ENCODE results near the gene RAB19.
A peak's percentile ranks its signal among the peaks of the same experiment; 100 is the strongest.

RAB19 gene, protein sequence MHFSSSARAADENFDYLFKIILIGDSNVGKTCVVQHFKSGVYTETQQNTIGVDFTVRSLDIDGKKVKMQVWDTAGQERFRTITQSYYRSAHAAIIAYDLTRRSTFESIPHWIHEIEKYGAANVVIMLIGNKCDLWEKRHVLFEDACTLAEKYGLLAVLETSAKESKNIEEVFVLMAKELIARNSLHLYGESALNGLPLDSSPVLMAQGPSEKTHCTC

DNA sequence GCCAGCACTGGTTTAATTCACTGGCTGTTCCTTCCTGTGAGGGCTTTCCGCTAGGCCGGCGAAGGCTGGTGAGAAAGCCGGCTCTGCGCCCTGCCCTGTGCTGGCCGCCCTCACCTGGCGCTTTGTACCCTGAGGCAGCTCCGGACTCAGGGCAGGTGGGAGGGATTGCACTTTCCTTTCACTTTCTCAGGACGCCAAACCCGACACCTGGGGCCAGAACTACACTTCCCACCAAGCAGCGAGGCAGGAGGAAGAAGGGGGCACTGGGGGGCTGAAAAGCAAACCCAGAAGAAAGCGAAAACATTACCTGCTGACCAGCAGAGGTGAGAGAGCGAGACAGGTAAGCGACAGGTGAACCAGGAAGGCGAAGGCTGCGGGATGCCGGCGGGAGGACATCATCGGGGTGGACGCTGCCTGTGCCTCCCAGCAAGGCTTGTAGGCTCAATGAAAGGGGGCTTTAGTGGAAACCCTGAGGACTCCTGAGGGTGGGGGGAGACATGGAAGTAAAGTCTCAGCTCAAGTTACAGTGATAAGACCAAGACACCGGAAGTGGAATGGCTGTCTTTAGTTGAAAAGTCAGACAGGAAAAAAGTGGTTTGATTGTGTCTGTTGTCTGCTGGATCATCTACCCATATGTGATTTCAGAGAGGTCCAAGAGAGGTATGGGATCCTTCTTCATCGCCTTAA, at the start of gene RAB19:
Gene RAB19, plus strand, starts transcription at position 181 of the 687 bp plus-strand sequence. CDS start 3,589 bp downstream, outside the sequence.
- DNase-seq = peak; percentile 60

DNA sequence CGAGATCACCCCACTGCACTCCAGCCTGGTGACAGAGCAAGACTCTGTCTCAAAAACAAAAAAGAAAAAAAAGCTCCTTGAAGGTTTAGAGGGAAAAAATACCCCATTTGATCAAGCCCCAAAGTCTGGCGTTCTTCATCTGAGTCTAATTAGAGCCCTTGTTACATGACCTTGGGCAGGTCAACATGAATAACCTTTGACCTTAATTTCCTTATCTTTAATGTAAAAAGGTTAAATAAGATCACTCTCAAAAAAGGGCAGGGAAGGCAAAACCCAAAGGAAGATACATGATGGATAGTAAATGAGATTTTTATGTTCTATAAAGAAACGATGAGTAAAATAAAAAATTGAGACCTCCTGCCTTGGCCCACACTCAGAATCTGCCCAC, 45.8 kb upstream of the RAB19 start:
- DNase-seq = no peak

DNA sequence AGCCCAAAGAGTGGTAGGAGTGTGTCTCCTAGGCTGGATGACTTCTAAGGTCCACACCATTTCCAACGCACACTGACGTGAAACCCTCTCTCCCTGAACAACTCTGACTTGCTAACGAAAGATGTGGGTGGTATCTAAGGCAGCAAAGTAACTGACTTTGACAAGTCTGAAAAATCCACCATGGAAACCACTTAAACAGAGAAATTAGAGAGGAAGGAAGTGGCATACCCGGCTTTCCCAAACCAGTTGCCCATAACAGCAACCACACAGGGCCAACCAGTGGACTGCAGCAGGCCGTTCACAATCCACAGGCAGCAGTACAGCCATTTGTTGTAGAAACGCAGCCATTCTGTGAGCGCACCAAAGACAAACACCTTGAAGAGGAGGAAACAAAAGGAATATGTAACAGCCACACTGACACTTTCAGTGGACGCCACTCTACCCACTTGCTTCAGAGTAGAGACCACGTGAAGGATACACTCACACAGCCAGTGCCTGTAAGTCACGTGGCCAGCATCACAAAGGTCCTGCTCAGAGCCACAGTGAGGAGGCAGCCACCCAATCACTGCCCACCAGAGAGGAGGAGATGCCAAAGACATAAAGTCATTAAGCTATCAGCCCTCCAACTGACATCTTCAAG, 45.3 kb upstream of the RAB19 start:
- no peak for DNase-seq

DNA sequence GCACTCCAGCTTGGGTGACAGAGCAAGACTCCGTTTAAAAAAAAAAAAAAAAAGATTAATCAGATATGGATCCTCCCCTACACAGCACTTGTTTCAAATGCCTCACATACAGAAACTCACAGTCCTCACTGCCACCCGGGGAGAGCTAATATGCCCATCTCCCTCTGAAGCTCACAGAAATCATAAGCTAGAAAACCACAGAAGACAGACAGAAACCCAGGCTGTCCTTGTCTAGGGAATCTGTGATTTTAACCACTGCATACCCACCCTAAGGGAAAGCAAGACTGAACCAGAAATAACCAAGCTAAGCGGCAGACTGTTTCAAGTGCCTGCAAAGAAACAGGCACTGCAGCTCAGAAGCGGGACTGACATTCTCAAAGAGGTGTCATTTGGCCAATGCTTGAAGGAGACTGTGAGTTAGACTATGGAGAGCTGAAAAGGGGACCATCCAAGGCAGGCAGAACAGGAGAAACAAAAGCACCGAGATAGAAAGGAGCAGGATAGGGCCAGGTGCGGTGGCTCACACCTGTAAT, 43.1 kb upstream of the RAB19 start:
- DNase-seq = no peak

DNA sequence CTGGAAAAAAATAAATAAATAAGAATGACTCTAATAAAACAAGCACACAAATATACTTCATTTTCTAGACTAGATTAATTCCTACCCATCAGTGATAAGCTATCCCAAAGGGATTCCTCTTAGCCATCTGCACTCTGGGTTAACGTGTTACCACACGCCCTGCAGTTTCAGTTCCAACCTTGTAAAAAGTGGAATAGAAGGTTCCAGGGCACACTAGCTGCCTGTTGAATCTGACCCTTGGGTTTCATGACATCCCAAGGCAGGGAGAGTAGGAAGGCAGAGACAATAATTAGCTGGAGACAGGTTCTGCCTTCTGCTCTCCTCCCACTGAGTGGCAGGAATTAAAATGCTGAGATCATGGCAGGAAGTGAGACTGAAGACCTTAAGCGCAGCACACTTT, 39.0 kb upstream of the RAB19 start:
- no peak for DNase-seq

DNA sequence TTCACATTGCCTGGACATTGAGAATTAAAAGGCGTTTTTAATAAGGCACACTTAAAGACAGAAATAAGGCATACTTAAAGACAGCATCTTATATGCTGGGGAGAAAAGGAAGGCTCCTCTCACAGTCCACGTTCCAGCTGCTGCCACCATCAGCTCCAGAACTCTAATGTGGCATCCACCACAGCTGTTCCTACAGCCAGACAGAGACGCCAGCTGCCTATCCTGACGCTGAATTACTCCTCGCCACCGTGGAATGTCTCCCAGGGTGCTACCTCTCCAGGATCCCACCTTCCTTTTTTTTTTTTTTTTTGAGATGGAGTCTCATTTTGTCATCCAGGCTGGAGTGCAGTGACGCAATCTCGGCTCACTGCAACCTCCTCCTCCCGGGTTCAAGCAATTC, 36.3 kb upstream of the RAB19 start:
- no peak for DNase-seq

DNA sequence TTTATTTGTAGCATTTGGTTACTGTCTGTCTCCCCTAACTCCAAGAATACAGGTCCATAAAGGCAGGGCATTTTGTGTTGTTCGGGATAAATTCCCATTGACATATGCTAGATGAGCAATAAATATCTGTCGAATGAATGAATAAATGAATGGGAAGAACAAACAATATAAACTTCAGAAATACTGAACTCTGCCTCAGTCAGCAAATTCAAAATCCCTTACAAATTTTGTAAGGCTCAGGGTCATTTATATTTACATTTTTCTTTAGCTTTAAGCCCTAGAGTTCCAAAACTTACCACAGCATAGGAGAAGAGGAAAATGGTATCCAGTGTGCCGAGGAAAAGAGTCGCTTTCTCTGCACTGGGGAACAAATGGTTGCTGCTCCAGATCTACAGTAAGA, 34.6 kb upstream of the RAB19 start:
- DNase-seq = no peak

DNA sequence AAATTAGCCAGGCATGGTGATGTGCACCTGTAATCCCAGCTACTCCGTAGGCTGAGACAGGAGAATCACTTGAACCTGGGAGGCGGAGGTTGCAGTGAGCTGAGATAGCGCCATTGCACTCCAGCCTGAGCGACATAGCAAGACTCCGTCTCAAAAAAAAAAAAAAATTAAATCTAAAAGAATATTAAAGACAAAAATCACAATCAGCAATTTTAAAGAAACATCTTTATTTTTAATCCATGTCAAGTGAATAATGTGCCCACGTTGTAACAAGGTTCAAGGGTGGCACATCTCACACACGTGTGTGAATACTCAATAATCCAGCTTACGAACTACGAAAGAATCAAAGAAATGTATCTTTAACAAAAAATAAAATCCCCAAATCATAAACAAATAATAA, 28.5 kb upstream of the RAB19 start:
- no peak for DNase-seq

DNA sequence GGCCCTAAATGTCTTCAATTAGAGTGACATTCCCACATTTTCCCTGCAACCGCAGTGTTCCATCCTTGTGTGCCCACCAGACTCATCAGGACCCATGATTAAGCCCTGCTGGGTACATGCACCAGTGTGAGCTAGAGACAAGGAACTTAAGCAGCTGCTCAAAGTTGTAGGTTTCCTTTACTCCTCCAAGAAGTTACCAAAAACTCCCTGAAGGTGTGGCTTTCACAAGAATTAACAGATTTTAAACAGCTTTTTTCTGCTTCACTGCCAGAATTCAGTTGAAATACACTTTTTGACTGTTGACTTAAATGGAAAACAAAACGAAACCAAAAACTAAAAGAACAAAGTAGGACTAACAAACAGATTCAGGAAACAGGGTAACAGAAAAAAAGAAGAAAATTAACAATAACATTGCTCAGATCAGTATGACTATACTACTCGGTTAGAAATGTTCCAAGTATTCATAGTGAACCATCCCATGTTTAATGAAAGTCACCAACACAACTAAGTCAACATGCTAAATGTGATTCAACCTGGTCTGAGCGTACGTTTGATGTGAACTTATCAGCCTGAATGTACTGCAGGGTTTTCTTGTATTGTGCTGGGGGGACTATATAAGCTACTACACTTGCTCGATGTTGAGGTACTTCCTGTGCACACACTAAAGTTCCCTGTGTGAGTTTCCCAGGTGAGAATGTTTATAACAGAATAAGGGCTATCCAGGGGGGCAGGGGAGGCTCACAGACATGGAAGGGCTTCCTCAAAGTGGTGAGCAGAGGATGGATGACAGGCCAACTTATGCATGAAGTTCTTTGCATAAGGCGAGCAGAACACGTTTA, 27.7 kb upstream of the RAB19 start:
- no peak for DNase-seq

DNA sequence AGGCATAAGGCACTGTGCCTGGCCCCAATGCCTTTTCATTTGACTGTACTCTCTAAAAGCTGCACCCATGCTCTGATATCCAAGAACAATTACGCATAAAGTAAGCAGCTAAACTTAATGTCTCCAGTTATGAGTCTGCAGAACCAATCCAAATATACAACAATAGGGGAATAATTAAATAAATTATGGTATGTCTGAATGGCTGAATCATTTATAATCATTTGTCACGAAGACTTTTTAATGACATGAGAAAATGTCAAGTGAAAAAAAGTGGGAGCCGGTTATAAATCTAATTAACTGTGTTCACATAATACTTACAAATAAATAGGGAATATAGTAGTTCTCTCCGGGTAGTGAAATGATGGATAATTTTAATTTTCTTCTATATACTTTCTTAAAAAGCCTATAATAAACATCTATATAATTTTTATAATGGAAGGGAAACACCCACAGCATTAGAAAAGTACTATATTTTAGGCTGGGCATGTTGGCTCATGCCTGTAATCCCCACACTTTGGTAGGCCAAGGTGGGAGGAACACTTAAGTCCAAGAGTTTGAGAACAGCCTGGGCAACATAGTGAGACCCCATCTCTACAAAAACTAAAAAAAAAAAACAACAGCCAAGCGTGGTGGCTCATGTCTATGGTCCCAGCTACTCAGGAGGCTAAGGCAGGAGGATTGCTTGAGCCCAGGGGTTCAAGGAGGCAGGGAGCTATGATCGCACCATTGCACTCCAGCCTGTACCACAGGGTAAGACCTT, 19.7 kb upstream of the RAB19 start:
- DNase-seq = no peak

DNA sequence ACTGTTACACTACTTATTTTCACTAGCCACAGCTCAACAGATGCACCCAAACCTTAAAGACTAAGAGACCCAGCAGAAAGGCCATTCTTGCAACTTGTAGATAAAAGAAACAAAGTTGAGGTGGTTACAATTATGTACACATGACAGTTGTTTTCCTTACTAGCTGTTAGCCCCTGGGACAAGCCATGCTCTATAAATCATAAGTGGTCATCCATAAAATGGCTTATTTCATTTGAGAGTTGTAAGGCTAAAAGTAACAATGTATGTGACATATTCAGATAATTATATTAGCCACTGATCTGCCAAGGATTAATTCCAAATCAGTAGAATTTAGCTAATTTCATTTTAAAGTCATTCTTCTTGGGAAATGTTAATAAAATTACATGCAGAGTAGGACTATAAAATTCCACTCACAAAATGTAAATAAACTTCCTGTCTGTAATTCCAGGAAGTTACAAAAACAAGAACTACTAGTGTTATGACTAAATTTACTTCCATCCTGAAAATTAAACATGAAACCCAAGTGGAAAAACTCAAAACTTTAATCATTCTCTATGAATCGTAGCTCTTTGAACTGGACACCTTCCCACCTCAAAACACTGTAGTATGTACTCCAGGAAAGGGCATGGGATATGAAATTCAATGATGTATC, 18.8 kb upstream of the RAB19 start:
- no peak for DNase-seq

DNA sequence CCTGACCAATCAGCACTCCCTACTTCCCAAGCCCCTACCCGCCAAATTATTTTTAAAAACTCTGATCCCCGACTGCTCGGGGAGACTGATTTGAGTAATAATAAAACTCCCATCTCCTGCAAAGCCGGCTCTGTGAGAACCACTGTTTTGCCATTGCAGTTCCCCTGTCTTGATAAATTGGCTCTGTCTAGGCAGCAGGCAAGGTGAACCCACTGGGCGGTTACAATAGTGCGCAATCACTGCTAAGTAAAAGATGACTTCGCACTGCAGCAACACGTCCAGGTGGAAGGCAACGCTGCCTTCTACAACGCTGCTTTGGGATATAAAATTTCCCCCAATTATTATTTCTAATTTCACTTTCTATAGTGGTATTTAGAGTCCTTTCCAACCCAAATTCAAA, 14.4 kb upstream of the RAB19 start:
- DNase-seq = no peak

DNA sequence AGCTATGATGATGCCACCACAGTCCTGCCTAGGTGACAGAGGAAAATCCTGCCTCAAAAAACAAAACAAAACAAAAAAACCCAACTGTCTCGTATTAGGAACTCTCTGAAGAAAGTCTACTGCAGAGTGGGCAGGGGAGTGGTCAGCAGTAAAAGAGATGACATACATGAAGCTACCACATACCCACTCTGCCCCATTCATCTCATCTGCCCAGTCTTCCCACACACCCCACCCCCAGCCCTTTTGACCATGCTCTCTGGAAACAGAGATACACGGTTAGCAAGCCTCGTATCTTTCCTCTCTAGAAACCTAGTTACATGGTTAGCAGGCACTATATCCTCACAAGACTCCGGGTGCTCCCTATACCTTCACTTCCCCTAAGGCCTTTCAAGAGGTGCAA, 13.8 kb upstream of the RAB19 start:
- no peak for DNase-seq

DNA sequence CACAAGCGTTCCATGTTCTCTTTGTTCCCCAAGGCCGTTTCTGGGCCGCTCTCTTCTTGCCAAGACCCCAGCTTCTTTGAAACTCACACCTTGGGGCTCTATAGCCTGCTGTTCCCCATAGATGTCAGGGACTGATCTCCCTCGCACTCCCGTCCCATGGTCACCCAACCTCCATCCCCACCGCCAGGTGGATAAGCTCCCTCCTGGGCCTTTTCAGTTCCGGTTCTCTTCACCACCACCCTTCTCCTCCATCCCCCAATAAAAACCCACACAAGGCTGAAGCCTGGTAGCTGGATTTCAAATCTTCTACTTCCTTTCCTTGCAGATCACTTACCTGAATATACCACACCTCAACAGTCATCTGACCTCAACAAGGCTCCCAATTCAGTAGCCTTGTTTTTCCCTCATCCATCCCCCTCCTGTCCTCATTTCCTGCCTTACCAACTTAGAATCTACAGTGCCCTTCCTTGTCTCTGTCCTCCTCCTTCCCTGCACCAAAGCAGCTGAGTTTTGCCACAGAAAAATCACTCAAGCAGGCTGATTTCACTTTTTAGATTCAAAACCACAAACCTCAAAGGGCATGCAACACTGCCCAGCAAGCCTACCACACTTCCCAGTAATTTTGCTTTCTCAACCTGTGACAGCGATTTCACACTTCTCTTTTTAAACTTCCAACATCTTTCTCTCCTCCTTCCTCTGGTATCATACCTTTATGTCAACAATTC, 13.2 kb upstream of the RAB19 start:
- DNase-seq = no peak

DNA sequence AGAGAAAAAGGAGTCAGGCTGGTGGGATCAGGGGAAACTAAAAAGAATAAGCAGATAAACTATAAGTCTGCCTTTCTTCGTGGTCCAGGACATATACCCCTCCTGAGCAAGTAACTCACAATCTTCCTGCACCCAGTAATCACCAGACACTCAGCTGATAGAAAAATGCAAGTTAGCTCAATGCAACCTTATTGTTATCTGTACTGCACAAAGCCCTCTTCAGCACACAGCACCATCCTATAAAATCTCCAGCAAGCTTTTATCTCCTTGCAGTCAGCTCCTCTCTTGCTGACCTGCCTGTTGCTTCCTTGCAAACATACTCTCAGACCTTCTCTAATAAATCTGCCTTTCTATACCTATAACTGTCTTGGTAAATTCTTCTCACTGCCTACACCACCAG, 12.2 kb upstream of the RAB19 start:
- DNase-seq = no peak

DNA sequence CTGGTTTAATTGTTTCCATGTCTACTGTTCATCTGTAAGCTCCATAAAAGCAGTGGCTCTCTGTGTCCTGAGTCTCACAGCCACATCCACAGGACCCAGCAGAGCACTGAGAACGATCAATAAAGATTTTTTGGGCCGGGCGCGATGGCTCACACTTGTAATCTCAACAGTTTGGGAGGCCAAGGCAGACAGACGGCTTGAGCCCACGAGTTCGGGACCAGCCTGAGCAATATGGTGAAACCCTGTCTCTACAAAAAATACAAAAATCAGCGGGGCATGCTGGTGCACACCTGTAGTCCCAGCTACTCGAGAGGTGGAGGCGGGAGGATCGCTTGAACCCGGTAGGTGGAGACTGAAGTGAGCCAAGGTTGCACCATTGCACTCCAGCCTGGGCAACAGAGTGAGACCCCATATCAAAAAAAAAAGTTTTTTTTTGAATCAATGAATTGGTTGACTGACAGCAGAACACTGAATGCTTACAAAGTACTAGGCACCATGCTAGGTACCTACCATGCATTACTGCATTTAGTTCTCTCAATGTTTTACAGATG, 10.0 kb upstream of the RAB19 start:
- no peak for DNase-seq

DNA sequence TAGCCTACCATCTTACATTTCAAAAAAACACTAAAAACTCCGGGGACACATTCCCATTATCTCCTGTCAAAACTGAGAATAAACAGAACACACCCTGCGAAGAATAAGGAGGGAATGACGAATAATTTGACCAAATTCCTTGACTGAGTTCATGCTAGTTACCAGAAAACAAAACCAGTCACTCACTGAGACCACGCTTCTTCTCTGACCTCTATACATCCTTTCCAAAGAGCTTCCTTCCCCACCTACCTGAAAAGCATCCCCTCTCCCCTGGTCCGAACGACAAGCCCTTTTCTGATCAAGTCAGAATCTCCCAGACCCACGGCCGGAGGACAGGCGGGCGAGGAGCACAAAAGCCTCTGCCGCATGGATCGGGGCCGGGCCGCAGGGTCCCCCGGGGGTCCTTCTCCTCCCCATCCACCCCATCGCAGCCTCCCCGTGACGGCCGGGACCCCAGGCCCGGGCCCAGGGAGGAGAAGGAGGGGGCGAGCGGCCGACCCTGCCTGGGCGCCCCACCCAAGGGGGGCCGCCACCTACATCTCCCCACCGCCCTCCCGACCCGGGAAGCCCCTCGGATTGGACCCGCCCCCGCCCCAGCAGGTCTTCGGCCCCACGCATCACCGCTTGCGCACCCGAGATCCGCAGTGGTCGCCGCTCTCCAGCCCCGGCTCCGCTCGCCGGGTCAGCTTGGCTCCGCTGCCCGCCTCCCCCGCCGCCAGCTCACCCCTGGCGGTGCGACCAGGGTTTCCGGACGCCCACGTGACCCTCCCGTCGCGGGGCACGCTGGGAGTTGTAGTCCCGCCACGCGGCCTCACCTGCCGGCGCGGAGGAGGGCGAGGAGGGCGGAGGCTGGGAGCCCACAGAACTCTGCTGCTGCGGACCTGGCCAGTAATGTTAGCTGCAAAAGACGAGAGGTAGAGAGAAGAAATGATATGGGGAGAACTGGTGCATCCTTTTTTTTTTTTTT, 5.8 kb upstream of the RAB19 start, which contains the start of gene SLC37A3:
Gene SLC37A3, minus strand, starts transcription at position 747 of the 967 bp plus-strand sequence. CDS start 16,004 bp downstream, outside the sequence.
- peak; percentile 90 for DNase-seq

DNA sequence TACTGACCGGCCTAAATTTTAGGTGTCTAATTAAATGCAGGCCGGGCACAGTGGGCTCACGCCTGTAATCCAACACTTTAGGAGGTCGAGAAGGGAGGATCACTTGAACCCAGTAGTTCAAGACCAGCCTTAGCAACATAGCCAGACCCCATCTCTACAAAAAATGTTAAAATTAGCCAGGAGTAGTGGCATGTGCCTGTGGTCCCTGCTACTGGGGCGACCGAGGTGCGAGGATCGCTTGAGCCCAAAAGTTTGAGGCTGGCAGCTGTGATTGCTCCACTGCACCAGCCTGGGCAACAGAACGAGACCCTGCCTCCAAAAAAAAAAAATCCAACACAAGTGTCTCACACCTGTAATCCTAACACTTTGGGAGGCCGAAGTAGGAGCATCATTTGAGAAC, 5.0 kb upstream of the RAB19 start:
- no peak for DNase-seq

DNA sequence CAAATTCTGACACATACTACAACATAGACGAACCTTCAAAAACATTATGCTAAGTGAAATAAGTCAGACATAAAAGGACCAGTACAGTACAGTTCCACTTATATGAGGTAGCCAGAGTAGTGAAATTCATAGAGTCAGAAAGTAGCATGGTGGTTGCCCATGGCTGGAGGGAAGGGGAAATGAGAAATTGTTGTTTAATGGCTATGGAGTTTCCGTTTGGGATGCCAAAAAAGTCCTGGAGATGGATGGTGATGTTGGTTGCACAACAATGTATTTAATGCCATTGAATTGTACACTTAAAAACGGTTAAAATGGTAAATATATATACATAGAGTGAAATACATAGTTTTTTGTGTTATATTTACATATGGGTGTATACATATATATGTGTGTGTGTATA, 3.5 kb upstream of the RAB19 start:
- DNase-seq = no peak

Data from NCI-H774 (cell line).